ENCODE results near the gene UTP20. TPM values are rescaled to one million over a fixed set of nuclear protein-coding genes. Genes with fewer than 3 reads are reported as not detected.
"Not testable (repeated sequence)": the region's sequence is repeated elsewhere in the genome, so short reads cannot be mapped to it uniquely, and the experiment has no call there.

UTP20 gene
- polyA plus RNA-seq, 6 donors from 2014 or later = 5.4 to 8.5 (median 5.9) TPM

GRCh38 chr12:101338087-101338486 is 58.2 kb downstream of the UTP20 start:
- Mint-ChIP-seq H3K4me3 (no peak overlapping the region), H3K9me3 (no peaks in the 10 kb centered on the region), H3K27me3 (no peaks in the 10 kb centered on the region), H3K27ac (no peak overlapping the region), H3K4me1 (no peaks in the 10 kb centered on the region), H3K36me3 (peaks cover 18 to 21% of the 10 kb centered on the region in 2 donors)
- ATAC-seq (ENCODE audit: low read depth in 2 of 2) (no peak), DNase-seq (no peak)

GRCh38 chr12:101343893-101344292 is 64.0 kb downstream of the UTP20 start:
- Mint-ChIP-seq H3K27me3 (no peaks in the 10 kb centered on the region), H3K9me3 (peaks cover 0 to 4% (median 1%) of the 10 kb centered on the region in 7 donors), H3K27ac (no peak overlapping the region), H3K4me1 (peaks cover 7 to 9% (median 8%) of the 10 kb centered on the region in 3 donors), H3K36me3 (peaks cover 21 to 45% of the 10 kb centered on the region in 2 donors), H3K4me3 (no peak overlapping the region)
- no peak for ATAC-seq (ENCODE audit: low read depth in 2 of 2)
- DNase-seq = no peak

- ATAC-seq (ENCODE audit: low read depth in 2 of 2) = no peak
- DNase-seq = no peak
- Mint-ChIP-seq H3K36me3 (peaks cover 50 to 51% of the 10 kb centered on the region in 2 donors), H3K27me3 (no peaks in the 10 kb centered on the region), H3K27ac (no peak overlapping the region), H3K4me3 (no peak overlapping the region), H3K9me3 (peaks cover 0 to 12% (median 5%) of the 10 kb centered on the region in 7 donors), H3K4me1 (no peaks in the 10 kb centered on the region)
These were observed 71.8 kb downstream of the UTP20 start for GRCh38 chr12:101351682-101352081.

- DNase-seq = no peak
- no peaks in the 10 kb centered on the region for H3K4me1 Mint-ChIP-seq
- H3K36me3 Mint-ChIP-seq = peaks cover 29 to 37% of the 10 kb centered on the region in 2 donors
- no peak overlapping the region for H3K4me3 Mint-ChIP-seq
- H3K9me3 Mint-ChIP-seq = no peaks in the 10 kb centered on the region
- H3K27ac Mint-ChIP-seq = no peak overlapping the region
- ATAC-seq (ENCODE audit: low read depth in 2 of 2) = no peak
- H3K27me3 Mint-ChIP-seq = no peaks in the 10 kb centered on the region
These were observed 76.9 kb downstream of the UTP20 start for GRCh38 chr12:101356794-101357193.

- no peak for ATAC-seq (ENCODE audit: low read depth in 2 of 2)
- H3K27me3 Mint-ChIP-seq = no peaks in the 10 kb centered on the region
- H3K27ac Mint-ChIP-seq = peak overlapping the region in 1 of 6 donors; percentile 58
- H3K4me1 Mint-ChIP-seq = no peaks in the 10 kb centered on the region
- DNase-seq = no peak
- H3K4me3 Mint-ChIP-seq = no peak overlapping the region
- H3K36me3 Mint-ChIP-seq = peaks cover 21 to 29% of the 10 kb centered on the region in 2 donors
- no peaks in the 10 kb centered on the region for H3K9me3 Mint-ChIP-seq
These were observed 81.5 kb downstream of the UTP20 start for GRCh38 chr12:101361455-101361854.

GRCh38 chr12:101368016-101368415 is 88.1 kb downstream of the UTP20 start:
- peaks cover 33 to 49% of the 10 kb centered on the region in 2 donors for H3K36me3 Mint-ChIP-seq
- H3K4me3 Mint-ChIP-seq = no peak overlapping the region
- DNase-seq (no peak), ATAC-seq (ENCODE audit: low read depth in 2 of 2) (no peak)
- no peaks in the 10 kb centered on the region for H3K27me3 Mint-ChIP-seq
- H3K4me1 Mint-ChIP-seq = no peaks in the 10 kb centered on the region
- no peaks in the 10 kb centered on the region for H3K9me3 Mint-ChIP-seq
- H3K27ac Mint-ChIP-seq = peak overlapping the region in 1 of 6 donors; percentile 67

- DNase-seq = no peak
- H3K4me3 Mint-ChIP-seq = no peak overlapping the region
- ATAC-seq (ENCODE audit: low read depth in 2 of 2) = no peak
- H3K9me3 Mint-ChIP-seq = no peaks in the 10 kb centered on the region
- H3K36me3 Mint-ChIP-seq = peaks cover 27 to 42% of the 10 kb centered on the region in 2 donors
- H3K27me3 Mint-ChIP-seq = no peaks in the 10 kb centered on the region
- no peaks in the 10 kb centered on the region for H3K4me1 Mint-ChIP-seq
- H3K27ac Mint-ChIP-seq = no peak overlapping the region
These were observed 92.5 kb downstream of the UTP20 start for GRCh38 chr12:101372431-101372830.

- no peak for DNase-seq
- peak overlapping the region in 2 of 6 donors; percentile 46 to 63 for H3K27ac Mint-ChIP-seq
These were observed 95.7 kb downstream of the UTP20 start for GRCh38 chr12:101375573-101375972.

GRCh38 chr12:101379149-101379548 is 99.2 kb downstream of the UTP20 start:
- H3K27ac Mint-ChIP-seq = peak overlapping the region in 1 of 6 donors; percentile 58
- H3K9me3 Mint-ChIP-seq = no peaks in the 10 kb centered on the region
- peaks cover 24 to 28% of the 10 kb centered on the region in 2 donors for H3K36me3 Mint-ChIP-seq

More at GRCh38 chr12:101375573-101375972, 95.7 kb downstream of the UTP20 start:
- Mint-ChIP-seq H3K36me3 (peaks cover 35 to 36% of the 10 kb centered on the region in 2 donors), H3K4me1 (no peaks in the 10 kb centered on the region), H3K27me3 (no peaks in the 10 kb centered on the region), H3K4me3 (no peak overlapping the region), H3K9me3 (no peaks in the 10 kb centered on the region)
- no peak for ATAC-seq (ENCODE audit: low read depth in 2 of 2)

GRCh38 chr12:101391181-101391580 is 111.3 kb downstream of the UTP20 start:
- not testable (repeated sequence) for H3K27me3 Mint-ChIP-seq; H3K4me3 Mint-ChIP-seq; ATAC-seq (ENCODE audit: low read depth in 2 of 2); DNase-seq; H3K4me1 Mint-ChIP-seq; H3K27ac Mint-ChIP-seq; H3K9me3 Mint-ChIP-seq
- H3K36me3 Mint-ChIP-seq = peaks cover 12 to 17% of the 10 kb centered on the region in 2 donors

More at GRCh38 chr12:101379149-101379548, 99.2 kb downstream of the UTP20 start:
- no peaks in the 10 kb centered on the region for H3K27me3 Mint-ChIP-seq
- ATAC-seq (ENCODE audit: low read depth in 2 of 2) (no peak), DNase-seq (no peak)
- H3K4me3 Mint-ChIP-seq = no peak overlapping the region
- no peaks in the 10 kb centered on the region for H3K4me1 Mint-ChIP-seq

GRCh38 chr12:101407049-101407435 is 127.1 kb downstream of the UTP20 start:
- peak overlapping the region; percentile 95 to 99 (median 98) for H3K4me3 Mint-ChIP-seq
- ATAC-seq (ENCODE audit: low read depth in 2 of 2) = peak; percentile 19 to 21
- no peaks in the 10 kb centered on the region for H3K9me3 Mint-ChIP-seq
- H3K4me1 Mint-ChIP-seq = peaks cover 18 to 33% (median 24%) of the 10 kb centered on the region in 3 donors
- H3K27ac Mint-ChIP-seq = peak overlapping the region; percentile 97 to 99 (median 97)
- H3K27me3 Mint-ChIP-seq = peaks cover 0 to under 1% (median 0%) of the 10 kb centered on the region in 3 donors
- no peaks in the 10 kb centered on the region for H3K36me3 Mint-ChIP-seq
- peak; percentile 2 for DNase-seq

GRCh38 chr12:101407436-101408345 is 127.8 kb downstream of the UTP20 start, which contains the start of gene ARL1:
TSS of gene ARL1 (minus strand) at chr12:101407772. CDS start at chr12:101407645, 127 bp downstream.
- no peaks in the 10 kb centered on the region for H3K36me3 Mint-ChIP-seq
- H3K4me1 Mint-ChIP-seq = peaks cover 18 to 33% (median 24%) of the 10 kb centered on the region in 3 donors
- H3K9me3 Mint-ChIP-seq = no peaks in the 10 kb centered on the region
- H3K27me3 Mint-ChIP-seq = peaks cover 0 to 6% (median 4%) of the 10 kb centered on the region in 3 donors
- H3K27ac Mint-ChIP-seq = peak within 1 kb of the TSS; percentile 97 to 99 (median 97)
- DNase-seq (peak; percentile 78), ATAC-seq (ENCODE audit: low read depth in 2 of 2) (peak; percentile 83 to 84)
- peak within 1 kb of the TSS; percentile 95 to 99 (median 98) for H3K4me3 Mint-ChIP-seq

GRCh38 chr12:101410169-101410568 is 130.3 kb downstream of the UTP20 start:
- peaks cover 13 to 25% (median 16%) of the 10 kb centered on the region in 3 donors for H3K4me1 Mint-ChIP-seq
- H3K27ac Mint-ChIP-seq; DNase-seq; ATAC-seq (ENCODE audit: low read depth in 2 of 2); H3K27me3 Mint-ChIP-seq; H3K9me3 Mint-ChIP-seq; H3K36me3 Mint-ChIP-seq: not testable (repeated sequence)
- peak overlapping the region in 3 of 8 donors; percentile 36 to 99 (median 40) for H3K4me3 Mint-ChIP-seq
